ENCODE data around the gene NR5A1.
A peak's percentile ranks its signal among the peaks of the same experiment; 100 is the strongest.

- TF ChIP-seq GATA3 (IDR thresholded peaks at IDR 0.05; ENCODE audit: low read depth, low read length) (no peak), GATA2 (IDR thresholded peaks at IDR 0.05; ENCODE audit: low read depth, low read length) (0 out of 2 replicates have a peak, but pooled peaks have one; percentile 38)
Measured at GRCh38 chr9:124531115-124531514, 23.9 kb upstream of the NR5A1 start.

All from SH-SY5Y (cell line).